ENCODE measurements around the gene TTLL5. TPM values are rescaled to one million over a fixed set of nuclear protein-coding genes. Genes with fewer than 3 reads are reported as not detected.

The TTLL5 gene
- total and polyA plus RNA-seq, 10 of the 15 experiments (the other 5 are each of a cell fraction or from before 2014, with no cell fraction given) = 3.2 to 25.9 (median 13.8) TPM

- 73% methylated on average over 3 of the region's 3 CpGs for WGBS (ENCODE audit: insufficient coverage, insufficient replicate concordance, low lambda C conversion rate, missing lambda C conversion rate)
- H2AFZ ChIP-seq (ENCODE audit: control insufficient read depth, low read depth, low read length) = no peak overlapping the region
- POLR2A ChIA-PET = interaction anchor here (0.6 kb wide), 1 partner anchor 1439 kb away, joined by 5 read pairs; no protein-coding TSS in a partner anchor
- RAD21 ChIA-PET (ENCODE audit: unreplicated experiment) = no interaction called here
- no peak for DNase-seq (ENCODE audit: low read depth, low spot score)
- no peak overlapping the region for H3K9ac ChIP-seq (ENCODE audit: control insufficient read depth, insufficient read depth, low read length)
- no TSS peak for BruUV-seq (replicated peaks)
- H3K27me3 ChIP-seq (replicated peaks in 1 of 2; ENCODE audit: control insufficient read depth in 2 of 2, insufficient read depth in 2 of 2, low read length in 1 of 2) = no peaks in the 10 kb centered on the region
- SMC1A ChIA-PET (ENCODE audit: uncharacterized antibody, unreplicated experiment) = no interaction called here
- CTCF ChIA-PET = no interaction called here
- H3K36me3 ChIP-seq (ENCODE audit: control insufficient read depth in 2 of 2, insufficient read depth in 2 of 2, low read length in 1 of 2) = peaks cover 0 to 6% of the 10 kb centered on the region in 2 experiments; a peak in 1 of 4 replicates
- no peaks in the 10 kb centered on the region for H3K79me2 ChIP-seq (ENCODE audit: control insufficient read depth, insufficient read depth, low read length)
- no peak for ATAC-seq
- intact Hi-C loops (cut with micrococcal nuclease; ENCODE audit: unreplicated experiment) (no loop called here), in situ Hi-C loops (cut with MboI) (no loop called here)
- no peaks in the 10 kb centered on the region for H3K4me1 ChIP-seq (ENCODE audit: control insufficient read depth, insufficient read depth, low read length)
- H4K20me1 ChIP-seq (ENCODE audit: control insufficient read depth, insufficient read depth) = no peaks in the 10 kb centered on the region
- peaks cover 5% of the 10 kb centered on the region; the same call in 2 of the 3 replicates for H3K9me3 ChIP-seq (replicated peaks; ENCODE audit: control insufficient read depth, insufficient read depth, low read length)
- FAIRE-seq = no peak
- H3K4me3 ChIP-seq = no peak overlapping the region
- H3K4me2 ChIP-seq (ENCODE audit: control insufficient read depth, insufficient read depth) = no peak overlapping the region
- no peak overlapping the region for H3K27ac ChIP-seq (ENCODE audit: control insufficient read depth, insufficient read depth)
- TF ChIP-seq RAD51 (IDR thresholded peaks at IDR 0.05) (no peak), FOXM1 (IDR thresholded peaks at IDR 0.05; ENCODE audit: low read depth, low read length) (no peak), LARP7 (IDR thresholded peaks at IDR 0.05) (no peak), CHD4 (IDR thresholded peaks at IDR 0.05) (no peak), NFYB (IDR thresholded peaks at IDR 0.05; ENCODE audit: insufficient read depth, low read depth, low read length) (no peak), RFX5 (IDR thresholded peaks at IDR 0.05; ENCODE audit: low read depth, low read length) (no peak), PAX8 (IDR thresholded peaks at IDR 0.05) (no peak), TCF7 (IDR thresholded peaks at IDR 0.05; ENCODE audit: borderline replicate concordance) (no peak)
- TF ChIP-seq, protein P1, sequence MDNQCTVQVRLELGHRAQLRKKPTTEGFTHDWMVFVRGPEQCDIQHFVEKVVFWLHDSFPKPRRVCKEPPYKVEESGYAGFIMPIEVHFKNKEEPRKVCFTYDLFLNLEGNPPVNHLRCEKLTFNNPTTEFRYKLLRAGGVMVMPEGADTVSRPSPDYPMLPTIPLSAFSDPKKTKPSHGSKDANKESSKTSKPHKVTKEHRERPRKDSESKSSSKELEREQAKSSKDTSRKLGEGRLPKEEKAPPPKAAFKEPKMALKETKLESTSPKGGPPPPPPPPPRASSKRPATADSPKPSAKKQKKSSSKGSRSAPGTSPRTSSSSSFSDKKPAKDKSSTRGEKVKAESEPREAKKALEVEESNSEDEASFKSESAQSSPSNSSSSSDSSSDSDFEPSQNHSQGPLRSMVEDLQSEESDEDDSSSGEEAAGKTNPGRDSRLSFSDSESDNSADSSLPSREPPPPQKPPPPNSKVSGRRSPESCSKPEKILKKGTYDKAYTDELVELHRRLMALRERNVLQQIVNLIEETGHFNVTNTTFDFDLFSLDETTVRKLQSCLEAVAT (IDR thresholded peaks at IDR 0.05) = no peak
- TF ChIP-seq, protein P2, sequence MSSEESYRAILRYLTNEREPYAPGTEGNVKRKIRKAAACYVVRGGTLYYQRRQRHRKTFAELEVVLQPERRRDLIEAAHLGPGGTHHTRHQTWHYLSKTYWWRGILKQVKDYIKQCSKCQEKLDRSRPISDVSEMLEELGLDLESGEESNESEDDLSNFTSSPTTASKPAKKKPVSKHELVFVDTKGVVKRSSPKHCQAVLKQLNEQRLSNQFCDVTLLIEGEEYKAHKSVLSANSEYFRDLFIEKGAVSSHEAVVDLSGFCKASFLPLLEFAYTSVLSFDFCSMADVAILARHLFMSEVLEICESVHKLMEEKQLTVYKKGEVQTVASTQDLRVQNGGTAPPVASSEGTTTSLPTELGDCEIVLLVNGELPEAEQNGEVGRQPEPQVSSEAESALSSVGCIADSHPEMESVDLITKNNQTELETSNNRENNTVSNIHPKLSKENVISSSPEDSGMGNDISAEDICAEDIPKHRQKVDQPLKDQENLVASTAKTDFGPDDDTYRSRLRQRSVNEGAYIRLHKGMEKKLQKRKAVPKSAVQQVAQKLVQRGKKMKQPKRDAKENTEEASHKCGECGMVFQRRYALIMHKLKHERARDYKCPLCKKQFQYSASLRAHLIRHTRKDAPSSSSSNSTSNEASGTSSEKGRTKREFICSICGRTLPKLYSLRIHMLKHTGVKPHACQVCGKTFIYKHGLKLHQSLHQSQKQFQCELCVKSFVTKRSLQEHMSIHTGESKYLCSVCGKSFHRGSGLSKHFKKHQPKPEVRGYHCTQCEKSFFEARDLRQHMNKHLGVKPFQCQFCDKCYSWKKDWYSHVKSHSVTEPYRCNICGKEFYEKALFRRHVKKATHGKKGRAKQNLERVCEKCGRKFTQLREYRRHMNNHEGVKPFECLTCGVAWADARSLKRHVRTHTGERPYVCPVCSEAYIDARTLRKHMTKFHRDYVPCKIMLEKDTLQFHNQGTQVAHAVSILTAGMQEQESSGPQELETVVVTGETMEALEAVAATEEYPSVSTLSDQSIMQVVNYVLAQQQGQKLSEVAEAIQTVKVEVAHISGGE (CRISPR knock-in tag; IDR thresholded peaks at IDR 0.05) = no peak
- TF ChIP-seq, protein P3, sequence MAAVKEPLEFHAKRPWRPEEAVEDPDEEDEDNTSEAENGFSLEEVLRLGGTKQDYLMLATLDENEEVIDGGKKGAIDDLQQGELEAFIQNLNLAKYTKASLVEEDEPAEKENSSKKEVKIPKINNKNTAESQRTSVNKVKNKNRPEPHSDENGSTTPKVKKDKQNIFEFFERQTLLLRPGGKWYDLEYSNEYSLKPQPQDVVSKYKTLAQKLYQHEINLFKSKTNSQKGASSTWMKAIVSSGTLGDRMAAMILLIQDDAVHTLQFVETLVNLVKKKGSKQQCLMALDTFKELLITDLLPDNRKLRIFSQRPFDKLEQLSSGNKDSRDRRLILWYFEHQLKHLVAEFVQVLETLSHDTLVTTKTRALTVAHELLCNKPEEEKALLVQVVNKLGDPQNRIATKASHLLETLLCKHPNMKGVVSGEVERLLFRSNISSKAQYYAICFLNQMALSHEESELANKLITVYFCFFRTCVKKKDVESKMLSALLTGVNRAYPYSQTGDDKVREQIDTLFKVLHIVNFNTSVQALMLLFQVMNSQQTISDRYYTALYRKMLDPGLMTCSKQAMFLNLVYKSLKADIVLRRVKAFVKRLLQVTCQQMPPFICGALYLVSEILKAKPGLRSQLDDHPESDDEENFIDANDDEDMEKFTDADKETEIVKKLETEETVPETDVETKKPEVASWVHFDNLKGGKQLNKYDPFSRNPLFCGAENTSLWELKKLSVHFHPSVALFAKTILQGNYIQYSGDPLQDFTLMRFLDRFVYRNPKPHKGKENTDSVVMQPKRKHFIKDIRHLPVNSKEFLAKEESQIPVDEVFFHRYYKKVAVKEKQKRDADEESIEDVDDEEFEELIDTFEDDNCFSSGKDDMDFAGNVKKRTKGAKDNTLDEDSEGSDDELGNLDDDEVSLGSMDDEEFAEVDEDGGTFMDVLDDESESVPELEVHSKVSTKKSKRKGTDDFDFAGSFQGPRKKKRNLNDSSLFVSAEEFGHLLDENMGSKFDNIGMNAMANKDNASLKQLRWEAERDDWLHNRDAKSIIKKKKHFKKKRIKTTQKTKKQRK (IDR thresholded peaks at IDR 0.05; ENCODE audit: low read depth, low read length) = no peak
- TF ChIP-seq, protein P4, sequence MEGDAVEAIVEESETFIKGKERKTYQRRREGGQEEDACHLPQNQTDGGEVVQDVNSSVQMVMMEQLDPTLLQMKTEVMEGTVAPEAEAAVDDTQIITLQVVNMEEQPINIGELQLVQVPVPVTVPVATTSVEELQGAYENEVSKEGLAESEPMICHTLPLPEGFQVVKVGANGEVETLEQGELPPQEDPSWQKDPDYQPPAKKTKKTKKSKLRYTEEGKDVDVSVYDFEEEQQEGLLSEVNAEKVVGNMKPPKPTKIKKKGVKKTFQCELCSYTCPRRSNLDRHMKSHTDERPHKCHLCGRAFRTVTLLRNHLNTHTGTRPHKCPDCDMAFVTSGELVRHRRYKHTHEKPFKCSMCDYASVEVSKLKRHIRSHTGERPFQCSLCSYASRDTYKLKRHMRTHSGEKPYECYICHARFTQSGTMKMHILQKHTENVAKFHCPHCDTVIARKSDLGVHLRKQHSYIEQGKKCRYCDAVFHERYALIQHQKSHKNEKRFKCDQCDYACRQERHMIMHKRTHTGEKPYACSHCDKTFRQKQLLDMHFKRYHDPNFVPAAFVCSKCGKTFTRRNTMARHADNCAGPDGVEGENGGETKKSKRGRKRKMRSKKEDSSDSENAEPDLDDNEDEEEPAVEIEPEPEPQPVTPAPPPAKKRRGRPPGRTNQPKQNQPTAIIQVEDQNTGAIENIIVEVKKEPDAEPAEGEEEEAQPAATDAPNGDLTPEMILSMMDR (IDR thresholded peaks at IDR 0.05 in 2 of 3, conservative IDR thresholded peaks at IDR 0.05 in 1 of 3; ENCODE audit: control insufficient read depth in 2 of 3, extremely low read depth in 1 of 3, insufficient read depth in 1 of 3, low read depth in 3 of 3, low read length in 3 of 3) = no peak
Measured at GRCh38 chr14:75837151-75837787, 176.2 kb downstream of the TTLL5 start.
